C4-2B (cell line): ENCODE data around the gene SLC11A2.
A peak's percentile ranks its signal among the peaks of the same experiment; 100 is the strongest.

Source experiments
- H3K27ac ChIP-seq: fragments of 450-650 bp; 2 replicates; pipeline ENCODE4 v1.5.1; 2017
- ZFX ChIP-seq: fragments of 450-650 bp; IDR thresholded peaks from 2 replicates; pipeline ENCODE4 v1.6.1; 2017
- TF ChIP-seq, protein P1 (sequence below): fragments of 450-650 bp; conservative IDR thresholded peaks from 2 replicates; pipeline ENCODE4 v1.5.1; 2017; ENCODE audit warnings: mild to moderate bottlenecking

SLC11A2 gene

GRCh38 chr12:51013441-51013840, 12.7 kb downstream of the SLC11A2 start:
- H3K27ac ChIP-seq = no peak overlapping the region
- TF ChIP-seq ZFX = no peak
- TF ChIP-seq, protein P1, sequence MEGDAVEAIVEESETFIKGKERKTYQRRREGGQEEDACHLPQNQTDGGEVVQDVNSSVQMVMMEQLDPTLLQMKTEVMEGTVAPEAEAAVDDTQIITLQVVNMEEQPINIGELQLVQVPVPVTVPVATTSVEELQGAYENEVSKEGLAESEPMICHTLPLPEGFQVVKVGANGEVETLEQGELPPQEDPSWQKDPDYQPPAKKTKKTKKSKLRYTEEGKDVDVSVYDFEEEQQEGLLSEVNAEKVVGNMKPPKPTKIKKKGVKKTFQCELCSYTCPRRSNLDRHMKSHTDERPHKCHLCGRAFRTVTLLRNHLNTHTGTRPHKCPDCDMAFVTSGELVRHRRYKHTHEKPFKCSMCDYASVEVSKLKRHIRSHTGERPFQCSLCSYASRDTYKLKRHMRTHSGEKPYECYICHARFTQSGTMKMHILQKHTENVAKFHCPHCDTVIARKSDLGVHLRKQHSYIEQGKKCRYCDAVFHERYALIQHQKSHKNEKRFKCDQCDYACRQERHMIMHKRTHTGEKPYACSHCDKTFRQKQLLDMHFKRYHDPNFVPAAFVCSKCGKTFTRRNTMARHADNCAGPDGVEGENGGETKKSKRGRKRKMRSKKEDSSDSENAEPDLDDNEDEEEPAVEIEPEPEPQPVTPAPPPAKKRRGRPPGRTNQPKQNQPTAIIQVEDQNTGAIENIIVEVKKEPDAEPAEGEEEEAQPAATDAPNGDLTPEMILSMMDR = no peak

DNA sequence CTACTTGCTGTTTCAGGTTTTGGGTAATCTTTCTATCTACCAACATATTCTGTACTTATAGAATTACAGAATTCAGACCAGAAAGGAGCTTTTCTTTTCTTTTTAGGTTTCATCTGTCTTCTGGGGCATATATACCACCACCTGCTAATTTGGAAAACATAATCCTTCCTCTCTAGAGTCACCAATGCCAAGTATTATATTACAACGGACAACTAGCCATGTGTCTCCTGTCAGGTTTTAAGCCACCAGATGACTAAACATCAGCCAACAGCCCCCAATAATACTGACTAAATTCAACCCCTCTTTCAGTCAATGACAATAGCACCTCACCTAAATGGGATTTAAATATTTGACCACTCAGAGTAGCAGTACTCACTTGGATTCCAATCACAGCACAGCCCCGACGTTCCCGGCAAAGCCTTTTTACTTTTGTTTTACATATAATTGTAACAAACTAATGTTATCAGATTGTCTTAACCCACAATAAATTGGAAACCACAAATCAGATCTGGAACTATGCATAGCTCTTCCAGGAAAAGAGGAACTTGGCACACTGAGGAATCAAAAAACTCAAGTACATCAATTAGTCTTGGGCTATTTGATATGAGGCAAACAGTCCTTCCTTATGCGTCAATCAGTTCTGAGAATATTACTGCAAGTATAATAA, 13.5 kb downstream of the SLC11A2 start:
- no peak for TF ChIP-seq ZFX
- H3K27ac ChIP-seq = no peak overlapping the region

DNA sequence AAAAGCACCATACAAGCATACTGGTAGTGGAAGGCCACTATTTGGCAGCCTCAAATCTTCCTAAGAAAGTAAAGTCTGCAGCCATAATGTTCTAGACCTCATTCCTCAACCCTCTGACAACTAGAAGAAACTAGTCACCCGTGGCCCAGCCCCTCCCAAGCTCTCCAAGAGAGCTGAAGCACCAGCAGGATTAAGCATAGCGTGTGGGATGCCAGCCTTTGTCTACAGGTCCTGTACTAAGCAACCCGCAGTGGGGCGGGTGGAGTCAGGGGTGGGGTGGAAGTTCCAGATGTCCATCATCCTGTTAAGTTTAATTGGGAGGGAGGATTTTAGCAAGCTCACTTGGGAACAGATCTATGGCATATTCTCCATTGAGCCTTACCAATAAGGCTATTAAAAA, 14.2 kb downstream of the SLC11A2 start:
- TF ChIP-seq ZFX = no peak
- TF ChIP-seq, protein P1 = no peak
- no peak overlapping the region for H3K27ac ChIP-seq

- no peak overlapping the region for H3K27ac ChIP-seq
- TF ChIP-seq, protein P1 = no peak
- no peak for TF ChIP-seq ZFX
These were observed 17.1 kb downstream of the SLC11A2 start for GRCh38 chr12:51009056-51009440.

- no peak overlapping the region for H3K27ac ChIP-seq
- TF ChIP-seq, protein P1 = no peak
- TF ChIP-seq ZFX = no peak
These were observed 17.7 kb downstream of the SLC11A2 start for GRCh38 chr12:51008329-51009055.

GRCh38 chr12:51005671-51006070, 20.5 kb downstream of the SLC11A2 start:
- TF ChIP-seq ZFX = no peak
- TF ChIP-seq, protein P1 = no peak
- H3K27ac ChIP-seq = peak overlapping the region; percentile 69

- H3K27ac ChIP-seq = peak overlapping the region; percentile 69; the same call in 1 of the 2 replicates
- TF ChIP-seq, protein P1 = no peak
- no peak for TF ChIP-seq ZFX
These were observed 21.2 kb downstream of the SLC11A2 start for GRCh38 chr12:51005030-51005429.
